OCI-LY1 (cell line): ENCODE measurements around the gene MTREX.

Experiments
- CTCF ChIP-seq: fragments of 200-600 bp; sonication (generic), shearing (Covaris generic); IDR thresholded peaks from 2 replicates; pipeline ENCODE4 v1.5.1; 2017; ENCODE audit warnings: mild to moderate bottlenecking, antibody characterized with exemption, low read length, moderate library complexity, mixed read lengths
- EZH2 ChIP-seq: fragments of 200-600 bp; sonication (generic), shearing (Covaris generic); IDR thresholded peaks from 2 replicates; pipeline ENCODE4 v1.8.0; 2017; ENCODE audit warnings: borderline replicate concordance, mixed run types, mild to moderate bottlenecking, antibody characterized with exemption, low read length, moderate library complexity, mixed read lengths

DNA sequence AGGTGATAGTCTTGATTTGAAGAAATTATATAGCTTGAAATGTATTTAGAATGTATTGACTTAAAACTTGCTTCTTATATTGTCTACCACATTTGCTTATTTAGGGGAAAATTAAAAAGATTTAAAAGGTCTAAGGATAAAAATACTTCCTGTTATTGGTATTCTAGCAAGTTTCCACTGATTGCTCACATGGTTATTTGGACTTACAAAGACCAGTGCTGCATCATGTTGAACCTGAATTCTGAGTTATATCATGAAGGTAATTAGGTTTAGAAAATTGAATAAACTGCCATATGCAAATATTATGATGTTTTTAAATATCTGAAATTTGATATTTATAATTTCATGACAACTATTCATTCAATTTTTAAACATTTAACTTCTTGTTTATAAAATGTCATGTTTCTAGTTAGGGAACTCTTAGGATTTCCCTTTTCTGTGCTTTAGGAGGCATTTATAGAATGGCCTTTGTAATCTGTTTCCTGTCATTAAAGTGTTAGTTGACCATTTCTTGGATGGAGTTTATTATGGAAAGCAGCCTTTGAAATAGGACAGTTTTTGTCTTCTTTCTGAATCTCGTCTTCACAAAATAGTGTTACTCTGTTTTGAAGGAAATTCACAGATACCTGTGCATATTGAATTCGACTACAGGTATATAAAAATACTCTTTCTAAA, 85.8 kb downstream of the MTREX start:
- no peak for TF ChIP-seq CTCF
- TF ChIP-seq EZH2: no peak
